ENCODE data around the gene GNS. TPM values are rescaled to one million over a fixed set of nuclear protein-coding genes. Genes with fewer than 3 reads are reported as not detected.

Gene GNS
- total RNA-seq, 1 donor from 2014 or later = 150 TPM

- H3K4me3 Mint-ChIP-seq (ENCODE audit: unreplicated experiment) = no peak overlapping the region
- H3K27me3 Mint-ChIP-seq (ENCODE audit: unreplicated experiment) = no peaks in the 10 kb centered on the region
- H3K36me3 Mint-ChIP-seq (ENCODE audit: unreplicated experiment) = peaks cover 1% of the 10 kb centered on the region
- no peaks in the 10 kb centered on the region for H3K4me1 Mint-ChIP-seq (ENCODE audit: unreplicated experiment)
- no peak for TF ChIP-seq CTCF (IDR thresholded peaks at IDR 0.05)
- H3K27ac Mint-ChIP-seq (ENCODE audit: unreplicated experiment) = no peak overlapping the region
- no peak for DNase-seq (ENCODE audit: extremely low spot score, unreplicated experiment)
- no peaks in the 10 kb centered on the region for H3K9me3 Mint-ChIP-seq (ENCODE audit: unreplicated experiment)
Observed at GRCh38 chr12:64707362-64707761, 51.8 kb downstream of the GNS start.

- no peaks in the 10 kb centered on the region for H3K9me3 Mint-ChIP-seq (ENCODE audit: unreplicated experiment)
- no peaks in the 10 kb centered on the region for H3K27me3 Mint-ChIP-seq (ENCODE audit: unreplicated experiment)
- no peak overlapping the region for H3K27ac Mint-ChIP-seq (ENCODE audit: unreplicated experiment)
- H3K36me3 Mint-ChIP-seq (ENCODE audit: unreplicated experiment) = no peaks in the 10 kb centered on the region
- H3K4me1 Mint-ChIP-seq (ENCODE audit: unreplicated experiment) = no peaks in the 10 kb centered on the region
- DNase-seq (ENCODE audit: extremely low spot score, unreplicated experiment) = no peak
- H3K4me3 Mint-ChIP-seq (ENCODE audit: unreplicated experiment) = no peak overlapping the region
- TF ChIP-seq CTCF (IDR thresholded peaks at IDR 0.05) = no peak
Observed at GRCh38 chr12:64706857-64707256, 52.3 kb downstream of the GNS start.

- Mint-ChIP-seq H3K27ac (ENCODE audit: unreplicated experiment) (no peak overlapping the region), H3K36me3 (ENCODE audit: unreplicated experiment) (no peaks in the 10 kb centered on the region), H3K27me3 (ENCODE audit: unreplicated experiment) (no peaks in the 10 kb centered on the region), H3K4me1 (ENCODE audit: unreplicated experiment) (peaks cover under 1% of the 10 kb centered on the region), H3K9me3 (ENCODE audit: unreplicated experiment) (no peaks in the 10 kb centered on the region), H3K4me3 (ENCODE audit: unreplicated experiment) (no peak overlapping the region)
- TF ChIP-seq CTCF (IDR thresholded peaks at IDR 0.05) = no peak
- DNase-seq (ENCODE audit: extremely low spot score, unreplicated experiment) = no peak
Observed at GRCh38 chr12:64706306-64706705, 52.9 kb downstream of the GNS start.

GRCh38 chr12:64701283-64701682, 57.9 kb downstream of the GNS start:
- TF ChIP-seq CTCF (IDR thresholded peaks at IDR 0.05) = no peak
- H3K36me3 Mint-ChIP-seq (ENCODE audit: unreplicated experiment) = peaks cover 12% of the 10 kb centered on the region
- H3K4me1 Mint-ChIP-seq (ENCODE audit: unreplicated experiment) = peaks cover 13% of the 10 kb centered on the region
- H3K27me3 Mint-ChIP-seq (ENCODE audit: unreplicated experiment) = no peaks in the 10 kb centered on the region
- H3K4me3 Mint-ChIP-seq (ENCODE audit: unreplicated experiment) = no peak overlapping the region
- DNase-seq (ENCODE audit: extremely low spot score, unreplicated experiment) = no peak
- H3K9me3 Mint-ChIP-seq (ENCODE audit: unreplicated experiment) = no peaks in the 10 kb centered on the region
- H3K27ac Mint-ChIP-seq (ENCODE audit: unreplicated experiment) = no peak overlapping the region

GRCh38 chr12:64700532-64700931, 58.7 kb downstream of the GNS start:
- Mint-ChIP-seq H3K9me3 (ENCODE audit: unreplicated experiment) (no peaks in the 10 kb centered on the region), H3K27ac (ENCODE audit: unreplicated experiment) (no peak overlapping the region), H3K36me3 (ENCODE audit: unreplicated experiment) (peaks cover 12% of the 10 kb centered on the region), H3K4me1 (ENCODE audit: unreplicated experiment) (peaks cover 16% of the 10 kb centered on the region), H3K27me3 (ENCODE audit: unreplicated experiment) (no peaks in the 10 kb centered on the region), H3K4me3 (ENCODE audit: unreplicated experiment) (no peak overlapping the region)
- no peak for DNase-seq (ENCODE audit: extremely low spot score, unreplicated experiment)
- no peak for TF ChIP-seq CTCF (IDR thresholded peaks at IDR 0.05)
